ENCODE measurements around the gene HMCN1.

DNA sequence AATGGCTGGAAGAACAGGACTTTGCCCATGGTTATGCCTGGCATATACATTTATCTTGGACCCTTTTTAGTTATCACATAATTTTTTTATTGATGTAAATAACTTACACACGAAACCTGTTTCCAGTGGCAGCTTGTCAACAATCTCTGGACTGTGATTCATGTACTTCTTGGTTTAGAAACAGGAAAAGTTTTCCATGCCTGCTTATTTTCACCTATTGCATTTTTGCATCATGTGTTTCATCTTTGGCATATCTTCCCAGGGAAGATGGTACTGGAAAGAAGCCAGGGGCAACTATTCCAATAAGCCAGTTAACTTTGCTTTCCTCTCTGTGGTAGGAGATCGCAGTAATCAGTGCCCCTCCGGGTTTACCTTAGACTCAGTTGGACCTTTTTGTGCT is 430.6 kb downstream of the HMCN1 start:
- TF ChIP-seq, protein P1, sequence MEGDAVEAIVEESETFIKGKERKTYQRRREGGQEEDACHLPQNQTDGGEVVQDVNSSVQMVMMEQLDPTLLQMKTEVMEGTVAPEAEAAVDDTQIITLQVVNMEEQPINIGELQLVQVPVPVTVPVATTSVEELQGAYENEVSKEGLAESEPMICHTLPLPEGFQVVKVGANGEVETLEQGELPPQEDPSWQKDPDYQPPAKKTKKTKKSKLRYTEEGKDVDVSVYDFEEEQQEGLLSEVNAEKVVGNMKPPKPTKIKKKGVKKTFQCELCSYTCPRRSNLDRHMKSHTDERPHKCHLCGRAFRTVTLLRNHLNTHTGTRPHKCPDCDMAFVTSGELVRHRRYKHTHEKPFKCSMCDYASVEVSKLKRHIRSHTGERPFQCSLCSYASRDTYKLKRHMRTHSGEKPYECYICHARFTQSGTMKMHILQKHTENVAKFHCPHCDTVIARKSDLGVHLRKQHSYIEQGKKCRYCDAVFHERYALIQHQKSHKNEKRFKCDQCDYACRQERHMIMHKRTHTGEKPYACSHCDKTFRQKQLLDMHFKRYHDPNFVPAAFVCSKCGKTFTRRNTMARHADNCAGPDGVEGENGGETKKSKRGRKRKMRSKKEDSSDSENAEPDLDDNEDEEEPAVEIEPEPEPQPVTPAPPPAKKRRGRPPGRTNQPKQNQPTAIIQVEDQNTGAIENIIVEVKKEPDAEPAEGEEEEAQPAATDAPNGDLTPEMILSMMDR (conservative IDR thresholded peaks at IDR 0.05; ENCODE audit: low read depth in 2 of 2): no peak
- TF ChIP-seq EZH2 (IDR thresholded peaks at IDR 0.05; ENCODE audit: low read depth, unreplicated experiment) (no peak), POLR2AphosphoS5 (IDR thresholded peaks at IDR 0.05; ENCODE audit: low read depth) (no peak), EZH2phosphoT487 (IDR thresholded peaks at IDR 0.05; ENCODE audit: unreplicated experiment) (no peak), JUNB (IDR thresholded peaks at IDR 0.05; ENCODE audit: unreplicated experiment) (no peak), NANOG (IDR thresholded peaks at IDR 0.05; ENCODE audit: borderline replicate concordance) (no peak), CREB1 (CRISPR knock-in tag; IDR thresholded peaks at IDR 0.05; ENCODE audit: low read depth) (no peak), STAT1 (IDR thresholded peaks at IDR 0.05; ENCODE audit: unreplicated experiment) (no peak), ZNF114 (CRISPR knock-in tag; IDR thresholded peaks at IDR 0.05) (no peak), ZNF331 (CRISPR knock-in tag; IDR thresholded peaks at IDR 0.05; ENCODE audit: low read depth) (no peak)
- TF ChIP-seq, protein P2, sequence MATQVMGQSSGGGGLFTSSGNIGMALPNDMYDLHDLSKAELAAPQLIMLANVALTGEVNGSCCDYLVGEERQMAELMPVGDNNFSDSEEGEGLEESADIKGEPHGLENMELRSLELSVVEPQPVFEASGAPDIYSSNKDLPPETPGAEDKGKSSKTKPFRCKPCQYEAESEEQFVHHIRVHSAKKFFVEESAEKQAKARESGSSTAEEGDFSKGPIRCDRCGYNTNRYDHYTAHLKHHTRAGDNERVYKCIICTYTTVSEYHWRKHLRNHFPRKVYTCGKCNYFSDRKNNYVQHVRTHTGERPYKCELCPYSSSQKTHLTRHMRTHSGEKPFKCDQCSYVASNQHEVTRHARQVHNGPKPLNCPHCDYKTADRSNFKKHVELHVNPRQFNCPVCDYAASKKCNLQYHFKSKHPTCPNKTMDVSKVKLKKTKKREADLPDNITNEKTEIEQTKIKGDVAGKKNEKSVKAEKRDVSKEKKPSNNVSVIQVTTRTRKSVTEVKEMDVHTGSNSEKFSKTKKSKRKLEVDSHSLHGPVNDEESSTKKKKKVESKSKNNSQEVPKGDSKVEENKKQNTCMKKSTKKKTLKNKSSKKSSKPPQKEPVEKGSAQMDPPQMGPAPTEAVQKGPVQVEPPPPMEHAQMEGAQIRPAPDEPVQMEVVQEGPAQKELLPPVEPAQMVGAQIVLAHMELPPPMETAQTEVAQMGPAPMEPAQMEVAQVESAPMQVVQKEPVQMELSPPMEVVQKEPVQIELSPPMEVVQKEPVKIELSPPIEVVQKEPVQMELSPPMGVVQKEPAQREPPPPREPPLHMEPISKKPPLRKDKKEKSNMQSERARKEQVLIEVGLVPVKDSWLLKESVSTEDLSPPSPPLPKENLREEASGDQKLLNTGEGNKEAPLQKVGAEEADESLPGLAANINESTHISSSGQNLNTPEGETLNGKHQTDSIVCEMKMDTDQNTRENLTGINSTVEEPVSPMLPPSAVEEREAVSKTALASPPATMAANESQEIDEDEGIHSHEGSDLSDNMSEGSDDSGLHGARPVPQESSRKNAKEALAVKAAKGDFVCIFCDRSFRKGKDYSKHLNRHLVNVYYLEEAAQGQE (IDR thresholded peaks at IDR 0.05; ENCODE audit: unreplicated experiment): no peak
- TF ChIP-seq, protein P3, sequence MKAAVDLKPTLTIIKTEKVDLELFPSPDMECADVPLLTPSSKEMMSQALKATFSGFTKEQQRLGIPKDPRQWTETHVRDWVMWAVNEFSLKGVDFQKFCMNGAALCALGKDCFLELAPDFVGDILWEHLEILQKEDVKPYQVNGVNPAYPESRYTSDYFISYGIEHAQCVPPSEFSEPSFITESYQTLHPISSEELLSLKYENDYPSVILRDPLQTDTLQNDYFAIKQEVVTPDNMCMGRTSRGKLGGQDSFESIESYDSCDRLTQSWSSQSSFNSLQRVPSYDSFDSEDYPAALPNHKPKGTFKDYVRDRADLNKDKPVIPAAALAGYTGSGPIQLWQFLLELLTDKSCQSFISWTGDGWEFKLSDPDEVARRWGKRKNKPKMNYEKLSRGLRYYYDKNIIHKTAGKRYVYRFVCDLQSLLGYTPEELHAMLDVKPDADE (IDR thresholded peaks at IDR 0.05): no peak
